GM23248 (cell line): ENCODE measurements around the gene MAN1A1.

Experiments
- EZH2 ChIP-seq: fragments of 200-600 bp; sonication (generic); IDR thresholded peaks from 2 replicates; pipeline ENCODE4 v1.6.1; 2018; ENCODE audit warnings: antibody characterized with exemption, mild to moderate bottlenecking; ENCODE audit not compliant: insufficient read depth, poor library complexity, severe bottlenecking
- EZH2phosphoT487 ChIP-seq: fragments of 200-600 bp; sonication (generic); IDR thresholded peaks from 2 replicates; pipeline ENCODE4 v1.6.1; 2018; ENCODE audit warnings: antibody characterized with exemption, moderate library complexity, mild to moderate bottlenecking, low read depth; ENCODE audit not compliant: insufficient read depth

DNA sequence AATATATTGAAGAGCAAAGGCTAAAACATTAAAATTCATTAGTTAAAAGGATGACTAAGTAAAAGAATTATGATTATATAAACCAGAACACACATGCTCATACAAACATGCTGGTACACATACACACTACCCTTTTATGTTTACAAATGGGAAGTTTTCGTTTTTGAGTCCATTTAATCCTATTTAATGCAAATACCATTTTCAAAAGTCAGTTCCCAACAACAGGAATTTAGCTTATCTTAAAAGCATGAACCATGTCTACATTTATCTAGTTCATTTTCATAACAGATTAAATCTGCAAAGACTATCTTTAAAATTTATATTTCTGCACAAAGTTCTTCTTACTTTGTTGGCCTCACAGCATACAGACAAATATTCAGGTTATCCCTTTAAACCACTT, 42.5 kb downstream of the MAN1A1 start:
- TF ChIP-seq EZH2phosphoT487 (no peak), EZH2 (no peak)
